SK-N-SH treated with all-trans-retinoic acid at 6 μM for 48 hours (cell line): ENCODE results near the gene CASP10.

Experiments
- ATAC-seq: fragments of 200-7000 bp; cut with Tn5 transposase; 3 replicates; pipeline ENCODE4 v1.9.1; 2020; ENCODE audit warnings: mild to moderate bottlenecking, moderate library complexity
- ARNTL ChIP-seq: fragments of 450-650 bp; formaldehyde crosslinking; IDR thresholded peaks from 2 replicates; pipeline ENCODE4 v1.5.0; 2020; ENCODE audit warnings: low read depth, mild to moderate bottlenecking, moderate library complexity, borderline replicate concordance
- BACH2 ChIP-seq: fragments of 250-450 bp; sonication (Bioruptor Pico); IDR thresholded peaks from 2 replicates; pipeline ENCODE4 v1.9.0; 2021; ENCODE audit warnings: mild to moderate bottlenecking, borderline replicate concordance
- CREB5 ChIP-seq: fragments of 250-450 bp; sonication (Bioruptor Pico); IDR thresholded peaks from 2 replicates; pipeline ENCODE4 v1.5.1; 2020; ENCODE audit warnings: low read depth, mild to moderate bottlenecking, moderate library complexity
- CSDC2 ChIP-seq: fragments of 250-450 bp; sonication (Bioruptor Pico); IDR thresholded peaks from 2 replicates; pipeline ENCODE4 v1.5.0; 2020; ENCODE audit warnings: mild to moderate bottlenecking, moderate library complexity
- CSRNP3 ChIP-seq: fragments of 250-450 bp; sonication (Bioruptor Pico); IDR thresholded peaks from 2 replicates; pipeline ENCODE4 v1.5.1; 2021; ENCODE audit warnings: mild to moderate bottlenecking, moderate library complexity
- ESRRG ChIP-seq: fragments of 250-450 bp; sonication (Bioruptor Pico); IDR thresholded peaks from 2 replicates; pipeline ENCODE4 v1.6.1; 2021; ENCODE audit warnings: mild to moderate bottlenecking
- GLIS3 ChIP-seq: fragments of 250-450 bp; sonication (Bioruptor Pico); IDR thresholded peaks from 2 replicates; pipeline ENCODE4 v1.5.0; 2020; ENCODE audit warnings: mild to moderate bottlenecking, moderate library complexity
- ISL1 ChIP-seq: fragments of 250-450 bp; sonication (Bioruptor Pico); IDR thresholded peaks from 2 replicates; pipeline ENCODE4 v2.1.2; 2022; ENCODE audit warnings: mild to moderate bottlenecking, moderate library complexity
- OSR1 ChIP-seq: fragments of 250-450 bp; sonication (Bioruptor Pico); IDR thresholded peaks from 2 replicates; pipeline ENCODE4 v1.8.0; 2022; ENCODE audit warnings: moderate library complexity, mild to moderate bottlenecking, inconsistent platforms
- PATZ1 ChIP-seq: fragments of 250-450 bp; sonication (Bioruptor Pico); IDR thresholded peaks from 2 replicates; pipeline ENCODE4 v1.8.0; 2020; ENCODE audit warnings: mild to moderate bottlenecking, moderate library complexity, borderline replicate concordance
- PPARA ChIP-seq: fragments of 250-450 bp; sonication (Bioruptor Pico); IDR thresholded peaks from 2 replicates; pipeline ENCODE4 v1.5.0; 2020; ENCODE audit warnings: mild to moderate bottlenecking, borderline replicate concordance
- RARB ChIP-seq: fragments of 250-450 bp; sonication (Bioruptor Pico); IDR thresholded peaks from 2 replicates; pipeline ENCODE4 v1.8.0; 2021; ENCODE audit warnings: mild to moderate bottlenecking, moderate library complexity
- SNAI2 ChIP-seq: fragments of 250-450 bp; sonication (Bioruptor Pico); IDR thresholded peaks from 2 replicates; pipeline ENCODE4 v1.5.0; 2020; ENCODE audit warnings: mild to moderate bottlenecking, moderate library complexity
- TCF4 ChIP-seq: fragments of 250-450 bp; sonication (Bioruptor Pico); IDR thresholded peaks from 2 replicates; pipeline ENCODE4 v1.8.0; 2021; ENCODE audit warnings: mild to moderate bottlenecking, moderate library complexity, borderline replicate concordance
- TOX ChIP-seq: fragments of 250-450 bp; sonication (Bioruptor Pico); IDR thresholded peaks from 2 replicates; pipeline ENCODE4 v1.8.0; 2021; ENCODE audit warnings: mild to moderate bottlenecking, moderate library complexity, borderline replicate concordance
- TSHZ2 ChIP-seq: fragments of 250-450 bp; sonication (Bioruptor Pico); IDR thresholded peaks from 2 replicates; pipeline ENCODE4 v1.5.0; 2020; ENCODE audit warnings: mild to moderate bottlenecking, moderate library complexity
- ZC3H10 ChIP-seq: fragments of 250-450 bp; sonication (Bioruptor Pico); IDR thresholded peaks from 2 replicates; pipeline ENCODE4 v1.5.1; 2021; ENCODE audit warnings: mild to moderate bottlenecking, moderate library complexity
- ZFP3 ChIP-seq: fragments of 250-450 bp; sonication (Bioruptor Pico); IDR thresholded peaks from 2 replicates; pipeline ENCODE4 v1.5.0; 2020; ENCODE audit warnings: mild to moderate bottlenecking, moderate library complexity
- ZFP30 ChIP-seq: fragments of 450-650 bp; formaldehyde crosslinking; IDR thresholded peaks from 2 replicates; pipeline ENCODE4 v1.5.0; 2022; ENCODE audit warnings: mild to moderate bottlenecking, moderate library complexity
- ZNF565 ChIP-seq: fragments of 450-650 bp; formaldehyde crosslinking; conservative IDR thresholded peaks from 2 replicates; pipeline ENCODE4 v1.5.0; 2020; ENCODE audit warnings: low read depth, mild to moderate bottlenecking, moderate library complexity
- ZNF70 ChIP-seq: fragments of 450-650 bp; formaldehyde crosslinking; IDR thresholded peaks from 2 replicates; pipeline ENCODE4 v1.5.0; 2020; ENCODE audit warnings: mild to moderate bottlenecking, moderate library complexity

CASP10 gene

GRCh38 chr2:201255408-201256033, 72.6 kb downstream of the CASP10 start:
- no peak for TF ChIP-seq TSHZ2 (CRISPR knock-in tag)
- no peak for TF ChIP-seq TCF4
- TF ChIP-seq RARB (CRISPR knock-in tag), result no peak
- no peak for TF ChIP-seq PPARA (CRISPR knock-in tag)
- ATAC-seq, result no peak

- no peak for TF ChIP-seq ARNTL
- ATAC-seq, result no peak
Observed at GRCh38 chr2:201256082-201256481, 73.1 kb downstream of the CASP10 start.

GRCh38 chr2:201257381-201257955, 74.5 kb downstream of the CASP10 start:
- peak; percentile 48 for ATAC-seq
- TF ChIP-seq GLIS3 (no peak), PPARA (CRISPR knock-in tag) (no peak), CSRNP3 (CRISPR knock-in tag) (no peak), ISL1 (CRISPR knock-in tag) (no peak), RARB (CRISPR knock-in tag) (no peak), OSR1 (CRISPR knock-in tag) (no peak), PATZ1 (CRISPR knock-in tag) (no peak), ZFP3 (CRISPR knock-in tag) (no peak)
- TF ChIP-seq, all 23 proteins: peak for 0

GRCh38 chr2:201257956-201258665, 75.2 kb downstream of the CASP10 start:
- ATAC-seq, result peak; percentile 87
- TF ChIP-seq TOX (CRISPR knock-in tag), result no peak
- TF ChIP-seq TCF4, result no peak
- no peak for TF ChIP-seq ZNF70 (CRISPR knock-in tag)
- TF ChIP-seq RARB (CRISPR knock-in tag), result no peak
- no peak for TF ChIP-seq PPARA (CRISPR knock-in tag)
- TF ChIP-seq OSR1 (CRISPR knock-in tag), result no peak
- no peak for TF ChIP-seq TSHZ2 (CRISPR knock-in tag)
- TF ChIP-seq BACH2 (CRISPR knock-in tag), result no peak
- TF ChIP-seq ESRRG (CRISPR knock-in tag), result no peak
- no peak for TF ChIP-seq ZC3H10 (CRISPR knock-in tag)
- no peak for TF ChIP-seq ARNTL
- TF ChIP-seq ZNF565 (CRISPR knock-in tag), result no peak
- no peak for TF ChIP-seq CSRNP3 (CRISPR knock-in tag)
- TF ChIP-seq SNAI2, result no peak
- no peak for TF ChIP-seq CREB5 (CRISPR knock-in tag)
- TF ChIP-seq ZFP30, result no peak
- TF ChIP-seq CSDC2 (CRISPR knock-in tag), result no peak
- TF ChIP-seq ISL1 (CRISPR knock-in tag), result no peak
